Inflammatory macrophage treated with lipopolysaccharide for 4 hours (primary cell): ENCODE measurements around the gene PSIP1.
A peak's percentile ranks its signal among the peaks of the same experiment; 100 is the strongest.
"Not testable (repeated sequence)": the region's sequence is repeated elsewhere in the genome, so short reads cannot be mapped to it uniquely, and the experiment has no call there.

Experiments used
- DNase-seq: peaks from one replicate; pipeline ENCODE4 v3.0.0-alpha.2; 2020

PSIP1 gene

GRCh38 chr9:15510789-15511575 is at the start of gene PSIP1:
Gene PSIP1 (minus strand): TSS chr9:15510970. CDS start chr9:15510188, 782 bp downstream.
- peak; percentile 76 for DNase-seq

- DNase-seq = no peak
Observed at GRCh38 chr9:15553528-15553898, 42.7 kb upstream of the PSIP1 start.

- DNase-seq = peak; percentile 92
Observed at GRCh38 chr9:15552636-15553527, 42.1 kb upstream of the PSIP1 start, which contains the start of gene CCDC171. Gene CCDC171 (plus strand): TSS chr9:15553043. CDS start chr9:15564089, 11,046 bp downstream.

GRCh38 chr9:15549611-15550010 is 38.8 kb upstream of the PSIP1 start:
- no peak for DNase-seq

- DNase-seq = peak; percentile 71
Observed at GRCh38 chr9:15543047-15543813, 32.5 kb upstream of the PSIP1 start.

GRCh38 chr9:15542624-15543023 is 31.9 kb upstream of the PSIP1 start:
- DNase-seq = no peak

- DNase-seq = no peak
Observed at GRCh38 chr9:15541872-15542271, 31.1 kb upstream of the PSIP1 start.

- DNase-seq = no peak
Observed at GRCh38 chr9:15531380-15531779, 20.6 kb upstream of the PSIP1 start.

GRCh38 chr9:15529566-15530324 is 19.0 kb upstream of the PSIP1 start:
- DNase-seq = no peak

- DNase-seq = not testable (repeated sequence)
Observed at GRCh38 chr9:15527035-15527434, 16.3 kb upstream of the PSIP1 start.

GRCh38 chr9:15525958-15526357 is 15.2 kb upstream of the PSIP1 start:
- DNase-seq = no peak

GRCh38 chr9:15524845-15525455 is 14.2 kb upstream of the PSIP1 start:
- no peak for DNase-seq

- no peak for DNase-seq
Observed at GRCh38 chr9:15522130-15522755, 11.5 kb upstream of the PSIP1 start.

GRCh38 chr9:15521254-15521653 is 10.5 kb upstream of the PSIP1 start:
- no peak for DNase-seq

GRCh38 chr9:15519831-15520230 is 9.1 kb upstream of the PSIP1 start:
- no peak for DNase-seq

- DNase-seq = no peak
Observed at GRCh38 chr9:15513335-15513734, 2.6 kb upstream of the PSIP1 start.

- no peak for DNase-seq
Observed at GRCh38 chr9:15512889-15513288, 2.1 kb upstream of the PSIP1 start.

- no peak for DNase-seq
Observed at GRCh38 chr9:15512204-15512603, 1.4 kb upstream of the PSIP1 start.

- no peak for DNase-seq
Observed at GRCh38 chr9:15509931-15510788, 610 bp downstream of the PSIP1 start.

- DNase-seq = peak; percentile 24
Observed at GRCh38 chr9:15505921-15506320, 4.8 kb downstream of the PSIP1 start.
